ENCODE results near the gene EDC3. TPM values are rescaled to one million over a fixed set of nuclear protein-coding genes. Genes with fewer than 3 reads are reported as not detected.
A peak's percentile ranks its signal among the peaks of the same experiment; 100 is the strongest.

The EDC3 gene
- total and polyA plus RNA-seq, 9 of the 15 experiments (the other 6 are each of a cell fraction or from before 2014, with no cell fraction given): 11.7 to 63.9 (median 32.8) TPM

- TF ChIP-seq ATF7 (IDR thresholded peaks at IDR 0.05) (peak; percentile 82), ZNF75A (CRISPR knock-in tag; IDR thresholded peaks at IDR 0.05) (no peak), NKRF (IDR thresholded peaks at IDR 0.05; ENCODE audit: borderline replicate concordance) (peak; percentile 95), SREBF1 (IDR thresholded peaks at IDR 0.05; ENCODE audit: borderline replicate concordance, low read depth, low read length) (no peak), NR2C2 (CRISPR knock-in tag; IDR thresholded peaks at IDR 0.05) (0 out of 2 replicates have a peak, but pooled peaks have one; percentile 16), NR2C2 (tag; IDR thresholded peaks at IDR 0.05) (peak; percentile 80), CTCF (IDR thresholded peaks at IDR 0.05 in 2 of 3, conservative IDR thresholded peaks at IDR 0.05 in 1 of 3; ENCODE audit: insufficient read depth in 2 of 3, low read depth in 1 of 3, low read length in 3 of 3) (no peak), PML (IDR thresholded peaks at IDR 0.05; ENCODE audit: low read length) (peak; percentile 32; the same call in 1 of the 2 replicates), HMGN3 (IDR thresholded peaks at IDR 0.05; ENCODE audit: borderline replicate concordance, extremely low read depth, insufficient read length, low read depth, low read length) (no peak), ZNF324 (CRISPR knock-in tag; IDR thresholded peaks at IDR 0.05) (no peak), SAP30 (IDR thresholded peaks at IDR 0.05; ENCODE audit: borderline replicate concordance, insufficient read depth, low read depth, low read length, poor library complexity, severe bottlenecking) (peak; percentile 98), SIRT6 (IDR thresholded peaks at IDR 0.05; ENCODE audit: low read depth, low read length) (no peak), ZNF253 (CRISPR knock-in tag; conservative IDR thresholded peaks at IDR 0.05) (no peak), MAFK (IDR thresholded peaks at IDR 0.05; ENCODE audit: low read length) (no peak), EZH2 (IDR thresholded peaks at IDR 0.05; ENCODE audit: borderline replicate concordance, low read depth, low read length) (no peak), HLTF (IDR thresholded peaks at IDR 0.05) (0 out of 2 replicates have a peak, but pooled peaks have one; percentile 66), BRCA1 (IDR thresholded peaks at IDR 0.05) (no peak), BRCA1 (CRISPR knock-in tag; IDR thresholded peaks at IDR 0.05) (no peak)
These were observed at the start of gene EDC3 (continued) for GRCh38 chr15:74695597-74696397.

All from K562 (cell line).